Adrenal gland (tissue), 19 donors: Measurements from ENCODE around the gene PRB4. TPM values are rescaled to one million over a fixed set of nuclear protein-coding genes. Genes with fewer than 3 reads are reported as not detected.
"Not testable (repeated sequence)": the region's sequence is repeated elsewhere in the genome, so short reads cannot be mapped to it uniquely, and the experiment has no call there.

Experiments
- DNase-seq, 7 donors: peaks; one replicate each; pipeline ENCODE4 v3.0.0-alpha.2; 2019 to 2020
- H3K27ac ChIP-seq, 5 donors: fragments of 200-600 bp; sonication (generic) in 4 of 5; 1 replicate in 3 of 5; 2 replicates in 2 of 5; pipeline versions ENCODE4 v1.5.1 to v1.8.0; 2016 to 2020; ENCODE audit warnings: mild to moderate bottlenecking in 1 of 5
- H3K27me3 ChIP-seq: fragments of 200-600 bp; 2 replicates; pipeline ENCODE4 v1.8.0; 2021
- H3K36me3 ChIP-seq, 2 donors: fragments of 200-600 bp; replicated peaks in 1 of 2; 1 replicate in 1 of 2; 2 replicates in 1 of 2; pipeline versions ENCODE4 v1.5.1 to v1.8.0; 2018 to 2022
- H3K4me1 ChIP-seq, 2 donors: fragments of 200-600 bp; replicated peaks in 1 of 2; 1 replicate in 1 of 2; 2 replicates in 1 of 2; pipeline versions ENCODE4 v1.5.1 to v1.8.0; 2018 to 2021
- H3K4me3 ChIP-seq, 4 donors: fragments of 200-600 bp; sonication (generic) in 3 of 4; one replicate each; pipeline ENCODE4 v1.5.1; 2016 to 2018
- H3K9me3 ChIP-seq, 3 donors: fragments of 200-600 bp; sonication (generic) in 1 of 3; replicated peaks in 1 of 3; 1 replicate in 2 of 3; 2 replicates in 1 of 3; pipeline versions ENCODE4 v1.5.1 to v1.8.0; 2016 to 2021
- POLR2A ChIP-seq, 2 donors: fragments of 450-650 bp; IDR thresholded peaks; one replicate each; pipeline ENCODE4 v1.6.1; 2017; ENCODE audit warnings: antibody characterized with exemption in 2 of 2, mild to moderate bottlenecking in 2 of 2, moderate library complexity in 1 of 2
- WGBS, 4 donors: extraction: QIAGEN DNeasy Blood & Tissue Kit in 2 of 4; methylation state at CpG; one replicate each; pipeline versions ENCODE4 v1.1.5 to v1.1.7; 2013 to 2017; 5-methylcytosine and 5-hydroxymethylcytosine counted together
- intact Hi-C, 2 donors: fragments of 100-400 bp; cut with DNase I; formaldehyde crosslinking; loops; one replicate each; pipeline versions ENCODE4 v1.14.1 to v1.15.0; 2022 to 2023
- long read RNA-seq, 10 donors: library from polyadenylated mRNA in 3 of 10; unstranded in 2 of 10; stranded (forward) in 1 of 10; transcript quantifications; one replicate each; pipeline ENCODE4 v2.0.0 and lab custom pipeline, GENCODE V29; 2021 to 2026
- polyA plus RNA-seq, 3 donors: library from polyadenylated mRNA; stranded (reverse); fragments of 200-250 nt in 2 of 3; fragments of 350-450 nt in 1 of 3; fragmentation: Illumina TruSeq in 1 of 3; extraction: RNeasy Lipid Tissue Mini Kit (QIAGEN cat#74804) in 1 of 3; gene quantifications; one replicate each; pipeline ENCODE4 v1.2.3, GENCODE V29; 2013 to 2014
- total RNA-seq, 9 donors: library from RNA; depleted of rRNA in 4 of 9; stranded (reverse); fragments of >200 nt in 4 of 9; fragments of 120-200 nt in 1 of 9; fragmentation: NEBNext Ultra II Directional in 1 of 9; extraction: Animal tissue kit (Norgen Biotek cat#: 25700) in 1 of 9; gene quantifications; one replicate each; pipeline versions ENCODE4 v1.1.0 to v1.2.4, GENCODE V29; 2013 to 2023
- TF ChIP-seq, protein P1 (sequence below), 6 experiments: fragments of 450-650 bp in 4 of 6; fragments of 200-600 bp in 2 of 6; sonication (generic) in 1 of 6; IDR thresholded peaks; 1 replicate in 5 of 6; 2 replicates in 1 of 6; pipeline versions ENCODE4 v1.5.1 to v1.8.0; 2016 to 2021; ENCODE audit warnings: antibody characterized with exemption in 6 of 6, mild to moderate bottlenecking in 2 of 6, moderate library complexity in 1 of 6
- donor health status: healthy with polysubstance abuse.
- donor health status: Bipolar disorder and iron deficiency.
- donor health status: DM: yes; HTN: yes; CAD: no.
- donor health status: DM: no; HTN: no; CAD: no.
- donor health status: DM: no; HTN: no; CAD: no.
- donor health status: DM: yes; HTN: yes; CAD: no.

The PRB4 gene
- total RNA-seq: not detected
- not detected for polyA plus RNA-seq
- long read RNA-seq, donor 1: 0 reads
- long read RNA-seq, donor 2: 0 reads
- long read RNA-seq, donor 3: 0 reads
- long read RNA-seq, donor 4: 0 reads
- long read RNA-seq, donor 5: 0 reads
- long read RNA-seq, donor 6: 0 reads
- long read RNA-seq, donor 7: 0 reads
- long read RNA-seq, donor 8: 0 reads
- long read RNA-seq, donor 9: 0 reads
- long read RNA-seq, donor 10: 0 reads

DNA sequence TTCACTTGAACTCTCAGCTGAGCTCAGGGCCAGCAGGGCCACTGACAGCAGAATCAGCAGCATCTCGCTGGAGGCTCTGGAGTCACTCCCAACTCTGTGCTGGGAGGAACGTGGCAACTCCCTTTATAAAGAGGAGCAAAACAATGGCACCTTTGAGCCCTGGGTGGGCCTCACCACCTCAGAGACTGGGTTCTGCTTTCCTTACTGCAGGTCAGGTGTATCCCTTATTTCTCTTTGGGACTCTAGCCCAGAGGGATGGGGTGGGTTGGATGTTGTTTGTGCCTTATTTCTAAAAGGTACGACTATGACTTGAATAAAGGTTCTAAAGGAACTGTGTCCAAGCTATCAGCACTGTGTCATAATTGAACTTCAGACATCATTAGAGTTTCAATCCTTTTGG, at the start of gene PRB4:
PRB4 (minus strand) TSS at position 101 of the 400 bp plus-strand sequence; CDS start at position 63, 38 bp downstream.
- 77 to 85% (median 80%) methylated on average over 3 of the region's 3 CpGs for WGBS, 4 donors

DNA sequence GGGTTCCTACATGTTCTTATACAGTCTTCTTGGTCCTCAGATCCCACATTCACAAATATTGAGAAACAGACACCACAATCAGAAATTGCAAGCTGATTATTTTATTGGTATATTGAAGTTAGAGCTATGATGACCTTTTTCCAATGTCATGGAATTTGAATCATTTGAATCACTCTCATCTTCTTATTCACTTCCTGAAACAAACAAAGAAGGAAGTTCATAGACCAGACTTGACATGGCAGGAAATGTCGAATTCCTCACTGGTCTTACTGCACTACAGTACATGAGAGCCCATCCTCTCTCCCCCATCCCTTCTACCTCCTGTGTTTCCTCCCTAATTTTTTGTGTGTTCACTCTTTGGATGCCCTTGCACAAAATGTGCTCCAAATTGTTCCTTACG, 41.5 kb upstream of the PRB4 start:
- H3K9me3 ChIP-seq, H3K36me3 ChIP-seq, H3K4me1 ChIP-seq, H3K27ac ChIP-seq, intact Hi-C loops, H3K27me3 ChIP-seq, H3K4me3 ChIP-seq, DNase-seq: not testable (repeated sequence)
- WGBS, 4 donors: 80 to 87% (median 83%) methylated on average over 1 to 2 of the region's 2 CpGs

More for the DNA sequence above, at the start of gene PRB4:
- no peaks in the 10 kb centered on the region for H3K27me3 ChIP-seq
- TF ChIP-seq, protein P1, sequence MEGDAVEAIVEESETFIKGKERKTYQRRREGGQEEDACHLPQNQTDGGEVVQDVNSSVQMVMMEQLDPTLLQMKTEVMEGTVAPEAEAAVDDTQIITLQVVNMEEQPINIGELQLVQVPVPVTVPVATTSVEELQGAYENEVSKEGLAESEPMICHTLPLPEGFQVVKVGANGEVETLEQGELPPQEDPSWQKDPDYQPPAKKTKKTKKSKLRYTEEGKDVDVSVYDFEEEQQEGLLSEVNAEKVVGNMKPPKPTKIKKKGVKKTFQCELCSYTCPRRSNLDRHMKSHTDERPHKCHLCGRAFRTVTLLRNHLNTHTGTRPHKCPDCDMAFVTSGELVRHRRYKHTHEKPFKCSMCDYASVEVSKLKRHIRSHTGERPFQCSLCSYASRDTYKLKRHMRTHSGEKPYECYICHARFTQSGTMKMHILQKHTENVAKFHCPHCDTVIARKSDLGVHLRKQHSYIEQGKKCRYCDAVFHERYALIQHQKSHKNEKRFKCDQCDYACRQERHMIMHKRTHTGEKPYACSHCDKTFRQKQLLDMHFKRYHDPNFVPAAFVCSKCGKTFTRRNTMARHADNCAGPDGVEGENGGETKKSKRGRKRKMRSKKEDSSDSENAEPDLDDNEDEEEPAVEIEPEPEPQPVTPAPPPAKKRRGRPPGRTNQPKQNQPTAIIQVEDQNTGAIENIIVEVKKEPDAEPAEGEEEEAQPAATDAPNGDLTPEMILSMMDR (IDR thresholded peaks at IDR 0.05): no peak
- no peak for TF ChIP-seq POLR2A (IDR thresholded peaks at IDR 0.05)
- DNase-seq: no peak
- H3K27ac ChIP-seq: no peak within 1 kb of the TSS
- no peaks in the 10 kb centered on the region for H3K9me3 ChIP-seq
- intact Hi-C loops: no loop called here
- no peak within 1 kb of the TSS for H3K4me3 ChIP-seq
- no peaks in the 10 kb centered on the region for H3K36me3 ChIP-seq
- no peaks in the 10 kb centered on the region for H3K4me1 ChIP-seq

DNA sequence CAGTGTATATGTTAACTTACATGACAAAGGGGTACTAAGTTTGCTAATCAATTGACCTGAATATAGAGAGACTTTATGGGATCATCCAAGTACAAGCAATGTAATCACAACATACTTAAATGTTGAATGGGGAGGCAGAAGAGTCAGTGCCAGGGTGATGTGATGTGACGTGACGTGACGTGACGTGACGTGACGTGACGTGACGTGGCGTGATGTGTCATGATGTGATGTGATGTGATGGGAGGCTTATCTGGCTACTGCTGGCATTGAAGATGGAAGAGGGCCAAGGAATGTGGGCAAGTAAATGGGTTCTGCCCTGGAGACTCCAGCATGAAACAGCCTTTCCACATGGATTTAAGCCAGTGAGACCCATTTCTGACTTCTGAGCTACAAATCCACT, 38.2 kb upstream of the PRB4 start:
- no peak overlapping the region for H3K27ac ChIP-seq
- WGBS, 4 donors: 84 to 95% (median 88%) methylated on average over 9 of the region's 9 CpGs
- no peak for TF ChIP-seq POLR2A (IDR thresholded peaks at IDR 0.05)
- TF ChIP-seq, protein P1 (IDR thresholded peaks at IDR 0.05): no peak

DNA sequence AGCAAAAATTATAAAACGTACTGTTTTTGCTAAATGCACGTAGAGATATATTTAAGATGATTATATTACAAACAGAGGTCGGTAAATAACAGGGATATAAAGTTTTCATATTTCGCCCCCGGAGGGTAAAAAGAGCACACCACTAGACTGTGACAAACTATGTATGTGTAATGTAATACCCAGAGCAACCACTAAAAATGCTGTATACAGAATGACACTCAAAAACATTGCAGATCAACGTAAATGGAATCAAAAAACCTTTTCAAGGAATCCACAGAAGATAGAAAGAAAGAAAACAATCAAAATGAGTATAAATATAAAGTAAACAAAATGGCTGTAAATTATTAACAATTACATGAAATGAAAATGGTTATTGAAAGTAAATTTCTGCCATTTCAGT, 37.6 kb upstream of the PRB4 start:
- 77 to 85% (median 82%) methylated on average over 6 of the region's 6 CpGs for WGBS, 4 donors

More for the DNA sequence above, 38.2 kb upstream of the PRB4 start:
- Histone ChIP-seq H3K36me3 (no peaks in the 10 kb centered on the region), H3K27me3 (no peaks in the 10 kb centered on the region), H3K4me1 (no peaks in the 10 kb centered on the region), H3K9me3 (no peaks in the 10 kb centered on the region), H3K4me3 (no peak overlapping the region)
- intact Hi-C loops: no loop called here
- no peak for DNase-seq

More for the DNA sequence above, 37.6 kb upstream of the PRB4 start:
- DNase-seq: no peak
- H3K27ac ChIP-seq: no peak overlapping the region
- H3K36me3 ChIP-seq: no peaks in the 10 kb centered on the region
- no peaks in the 10 kb centered on the region for H3K27me3 ChIP-seq
- no peaks in the 10 kb centered on the region for H3K4me1 ChIP-seq
- intact Hi-C loops: no loop called here
- no peak for TF ChIP-seq POLR2A (IDR thresholded peaks at IDR 0.05)
- TF ChIP-seq, protein P1 (IDR thresholded peaks at IDR 0.05): peak in 1 of 6 experiments; percentile 20
- H3K4me3 ChIP-seq: no peak overlapping the region
- H3K9me3 ChIP-seq: no peaks in the 10 kb centered on the region
